Stomach (tissue), 4 donors: ENCODE measurements around the gene NPDC1.

ENCODE experiments used
- EP300 ChIP-seq: sonication (generic); formaldehyde crosslinking; IDR thresholded peaks from one replicate; pipeline ENCODE4 v1.6.1; 2017; ENCODE audit warnings: antibody characterized with exemption
- POLR2A ChIP-seq, 4 donors: fragments of 450-650 bp; IDR thresholded peaks; one replicate each; pipeline ENCODE4 v1.6.1; 2016; ENCODE audit warnings: antibody characterized with exemption in 4 of 4, control low read depth in 2 of 4, mild to moderate bottlenecking in 1 of 4, moderate library complexity in 1 of 4
- POLR2AphosphoS5 ChIP-seq, 3 donors: sonication (generic); formaldehyde crosslinking; IDR thresholded peaks; one replicate each; pipeline ENCODE4 v1.6.1; 2016; ENCODE audit warnings: antibody characterized with exemption in 3 of 3
- TF ChIP-seq, protein P1 (sequence below), 7 experiments: fragments of 450-650 bp in 4 of 7; fragments of 200-600 bp in 3 of 7; sonication (generic) in 3 of 7; IDR thresholded peaks; one replicate each; pipeline ENCODE4 v1.5.1; 2016 to 2019; ENCODE audit warnings: antibody characterized with exemption in 7 of 7, control low read depth in 2 of 7, mild to moderate bottlenecking in 1 of 7

DNA sequence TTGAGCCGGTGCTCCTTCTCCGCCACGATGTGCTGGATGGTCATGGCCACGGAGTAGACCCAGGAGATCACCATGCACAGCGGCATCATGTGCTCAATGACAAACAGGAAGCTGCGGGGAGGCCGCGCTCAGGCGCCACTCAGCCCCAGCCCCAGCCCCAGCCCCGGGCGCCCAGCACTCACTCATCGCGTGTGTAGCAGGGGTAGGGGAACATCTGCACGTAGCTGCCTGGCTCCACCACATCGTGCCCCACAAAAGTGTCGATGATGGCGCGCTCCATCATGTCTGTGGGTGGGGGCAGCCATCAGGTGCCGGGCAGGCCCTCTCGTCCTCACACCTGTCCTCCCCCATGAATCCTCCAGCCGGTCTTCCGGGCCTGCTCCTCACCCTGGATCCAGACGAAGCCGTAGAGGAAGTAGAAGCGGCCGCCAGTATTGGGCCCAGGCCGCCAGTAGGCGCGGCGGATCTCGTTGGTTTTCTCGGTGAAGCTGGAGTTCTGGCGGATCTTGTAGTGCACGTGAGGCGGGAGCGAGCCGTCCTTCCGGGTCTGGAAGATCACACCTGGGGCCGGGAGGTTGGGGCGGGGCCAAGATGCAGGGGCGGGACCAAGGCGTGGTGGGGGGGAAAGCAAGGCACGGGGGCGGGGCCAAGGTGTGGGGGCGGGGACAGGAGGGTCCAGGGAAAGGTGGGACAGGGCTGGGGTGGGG lies 28.0 kb downstream of the NPDC1 start:
- TF ChIP-seq POLR2A (IDR thresholded peaks at IDR 0.05): no peak
- TF ChIP-seq, protein P1, sequence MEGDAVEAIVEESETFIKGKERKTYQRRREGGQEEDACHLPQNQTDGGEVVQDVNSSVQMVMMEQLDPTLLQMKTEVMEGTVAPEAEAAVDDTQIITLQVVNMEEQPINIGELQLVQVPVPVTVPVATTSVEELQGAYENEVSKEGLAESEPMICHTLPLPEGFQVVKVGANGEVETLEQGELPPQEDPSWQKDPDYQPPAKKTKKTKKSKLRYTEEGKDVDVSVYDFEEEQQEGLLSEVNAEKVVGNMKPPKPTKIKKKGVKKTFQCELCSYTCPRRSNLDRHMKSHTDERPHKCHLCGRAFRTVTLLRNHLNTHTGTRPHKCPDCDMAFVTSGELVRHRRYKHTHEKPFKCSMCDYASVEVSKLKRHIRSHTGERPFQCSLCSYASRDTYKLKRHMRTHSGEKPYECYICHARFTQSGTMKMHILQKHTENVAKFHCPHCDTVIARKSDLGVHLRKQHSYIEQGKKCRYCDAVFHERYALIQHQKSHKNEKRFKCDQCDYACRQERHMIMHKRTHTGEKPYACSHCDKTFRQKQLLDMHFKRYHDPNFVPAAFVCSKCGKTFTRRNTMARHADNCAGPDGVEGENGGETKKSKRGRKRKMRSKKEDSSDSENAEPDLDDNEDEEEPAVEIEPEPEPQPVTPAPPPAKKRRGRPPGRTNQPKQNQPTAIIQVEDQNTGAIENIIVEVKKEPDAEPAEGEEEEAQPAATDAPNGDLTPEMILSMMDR (IDR thresholded peaks at IDR 0.05): no peak
- TF ChIP-seq EP300: no peak
- no peak for TF ChIP-seq POLR2AphosphoS5 (IDR thresholded peaks at IDR 0.05)
